NOMO-1 (cell line): ENCODE measurements around the gene SPECC1.

Source experiments
- DNase-seq, 2 experiments: peaks; one replicate each; lab custom pipeline; 2025; ENCODE audit not compliant: unreplicated experiment in 2 of 2; lab: John Stamatoyannopoulos, UW

Gene SPECC1

GRCh38 chr17:20122254-20122879 is 113.2 kb downstream of the SPECC1 start:
- peak in 1 of 2 experiments; percentile 17 for DNase-seq

GRCh38 chr17:20123209-20123608 is 114.0 kb downstream of the SPECC1 start:
- no peak for DNase-seq

- no peak for DNase-seq
Measured at GRCh38 chr17:20125724-20126123, 116.6 kb downstream of the SPECC1 start.

GRCh38 chr17:20127360-20128035 is 118.3 kb downstream of the SPECC1 start:
- DNase-seq, result no peak

- no peak for DNase-seq
Measured at GRCh38 chr17:20128036-20128667, 119.0 kb downstream of the SPECC1 start.

DNA sequence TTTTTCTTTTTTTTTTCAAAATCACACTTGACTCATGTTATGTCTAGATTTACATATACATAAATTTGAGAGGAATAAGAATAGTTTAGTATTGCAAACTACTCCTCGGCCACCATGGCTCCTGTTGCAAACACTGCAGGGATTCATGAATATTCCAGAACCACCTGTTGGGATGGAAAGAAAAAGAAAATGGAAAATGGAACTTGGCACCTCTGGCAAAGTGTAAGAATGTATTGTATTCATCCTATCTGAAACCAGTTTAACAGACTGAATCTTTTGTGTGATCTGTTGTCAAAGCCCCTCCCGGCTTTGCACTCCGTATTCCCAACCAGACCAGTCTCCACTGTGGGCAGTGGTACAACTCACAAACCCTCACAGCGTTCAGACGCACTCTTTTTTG is 124.4 kb downstream of the SPECC1 start:
- no peak for DNase-seq

- no peak for DNase-seq
Measured at GRCh38 chr17:20141198-20141972, 132.2 kb downstream of the SPECC1 start.

GRCh38 chr17:20142268-20142667 is 133.1 kb downstream of the SPECC1 start:
- no peak for DNase-seq

GRCh38 chr17:20143740-20144139 is 134.6 kb downstream of the SPECC1 start:
- no peak for DNase-seq

- no peak for DNase-seq
Measured at GRCh38 chr17:20145567-20145966, 136.4 kb downstream of the SPECC1 start.

- DNase-seq, result no peak
Measured at GRCh38 chr17:20149251-20149650, 140.1 kb downstream of the SPECC1 start.

GRCh38 chr17:20151174-20151573 is 142.0 kb downstream of the SPECC1 start:
- no peak for DNase-seq

GRCh38 chr17:20153231-20153630 is 144.1 kb downstream of the SPECC1 start:
- DNase-seq, result peak in 1 of 2 experiments; percentile 3

DNA sequence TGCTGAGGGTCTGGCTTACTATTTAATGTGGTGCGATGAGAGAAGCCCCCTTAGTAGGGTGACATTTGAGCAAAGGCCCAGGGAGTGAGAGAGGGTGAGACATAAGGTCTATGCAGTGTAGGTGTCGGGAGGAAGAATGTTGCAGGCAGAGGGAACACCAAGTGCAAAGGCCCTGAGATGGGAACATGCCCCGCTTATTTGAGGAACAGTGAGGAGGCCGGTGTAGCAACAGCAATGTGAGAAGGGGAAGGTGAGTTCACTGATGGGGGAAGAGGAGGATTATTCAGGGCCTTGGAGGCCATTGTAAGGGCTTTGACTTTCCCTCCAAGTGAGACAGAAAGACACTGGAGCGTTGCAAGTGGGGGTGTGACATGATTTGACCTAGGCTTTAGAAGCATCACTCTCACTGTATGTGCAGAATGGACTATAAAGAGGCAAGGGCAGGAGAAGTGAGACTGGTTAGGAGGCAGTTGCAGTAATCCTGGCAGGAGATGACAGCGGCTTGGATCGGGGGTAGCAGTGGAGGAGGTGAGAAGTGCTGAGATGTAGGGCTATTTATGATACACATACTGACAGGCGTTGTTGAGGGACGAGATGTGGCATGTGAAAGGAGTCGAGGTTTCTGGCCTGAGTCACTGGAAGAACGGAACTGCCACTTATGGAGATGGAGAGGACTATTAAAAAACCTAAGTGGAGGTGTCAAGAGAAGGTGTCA is 145.3 kb downstream of the SPECC1 start:
- DNase-seq, result no peak

GRCh38 chr17:20155258-20156195 is 146.4 kb downstream of the SPECC1 start:
- peak; percentile 93 to 98 for DNase-seq

DNA sequence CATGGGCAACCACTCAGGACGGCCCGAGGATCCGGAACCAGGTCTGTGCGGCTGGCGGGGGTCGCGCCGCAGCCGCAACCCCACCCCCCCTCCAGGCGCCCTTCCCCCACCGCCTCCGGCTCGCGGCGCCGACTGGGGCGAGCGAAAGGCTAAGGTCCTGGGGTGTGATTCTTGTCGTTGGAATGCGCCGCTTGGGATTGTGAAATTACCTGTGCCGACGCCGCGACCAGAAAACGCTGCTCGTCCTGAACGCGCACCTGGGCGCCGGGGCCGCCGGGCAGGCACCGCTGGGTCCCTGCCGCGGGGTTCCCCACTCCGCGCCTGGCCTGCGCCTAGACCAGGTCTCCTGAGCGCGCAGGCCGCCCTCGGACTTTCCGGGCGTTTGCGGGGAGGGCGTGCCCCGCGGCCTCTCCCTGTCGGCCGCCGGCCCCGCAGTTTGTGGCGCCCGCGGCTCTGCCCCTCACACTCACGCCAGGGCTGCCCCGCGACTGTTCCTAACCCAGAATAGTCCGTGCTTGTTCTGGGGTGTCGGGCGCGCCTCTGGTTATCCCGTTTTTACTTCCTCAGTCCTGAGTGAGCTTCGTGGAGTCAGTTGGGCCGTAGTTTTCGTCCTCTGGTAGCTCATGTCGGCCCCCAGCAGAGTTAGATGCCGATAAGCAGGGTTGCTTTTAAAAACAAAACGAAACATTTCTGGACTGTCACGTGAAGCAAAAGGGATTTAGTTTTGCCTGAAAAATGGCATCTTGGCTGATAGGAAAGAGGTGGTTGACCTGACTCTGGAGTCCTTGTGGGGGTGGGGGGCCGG is 147.2 kb downstream of the SPECC1 start:
- DNase-seq, result no peak

DNA sequence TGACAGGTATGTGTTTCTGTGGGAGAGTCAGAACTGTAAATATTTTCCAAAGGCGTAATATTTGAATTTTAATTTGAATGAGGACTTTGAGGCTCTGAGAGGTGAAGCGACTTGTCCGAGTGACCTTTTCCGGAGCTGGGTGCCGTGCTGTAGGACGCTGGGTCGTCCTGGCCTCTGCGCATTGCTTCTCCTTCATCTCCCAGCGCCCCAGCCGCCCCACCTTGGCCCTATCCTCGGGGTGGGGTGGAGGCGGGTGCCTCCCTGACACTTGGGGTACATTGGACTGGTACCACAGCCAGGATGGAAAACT is 147.8 kb downstream of the SPECC1 start:
- no peak for DNase-seq

DNA sequence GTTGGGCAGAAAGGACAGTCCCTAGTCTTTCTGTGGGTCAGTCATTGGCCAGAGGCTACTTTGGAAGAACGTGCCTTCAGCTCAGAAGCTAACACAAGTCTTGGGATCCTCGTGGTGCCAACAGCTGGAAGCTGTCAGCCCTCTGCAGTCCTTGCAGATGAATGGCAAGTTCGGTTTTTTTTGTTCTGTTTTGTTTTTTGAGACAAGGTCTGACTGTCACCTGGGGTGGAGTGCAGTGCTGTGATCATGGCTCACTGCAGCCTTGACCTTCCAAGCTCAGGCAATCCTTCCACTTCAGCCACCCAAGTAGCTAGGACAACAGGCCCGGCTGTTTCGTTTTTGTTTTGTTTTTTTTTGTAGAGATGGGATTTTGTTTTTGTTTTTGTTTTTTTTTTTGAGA is 149.4 kb downstream of the SPECC1 start:
- no peak for DNase-seq
